DOHH2 (cell line): ENCODE measurements around the gene TCHHL1.

Source experiments
- H3F3A ChIP-seq: fragments of 200-600 bp; sonication (generic), shearing (Covaris generic); 2 replicates; pipeline ENCODE4 v1.6.0; 2016; ENCODE audit warnings: antibody characterized with exemption, mild to moderate bottlenecking; ENCODE audit not compliant: control insufficient read depth, insufficient read depth
- H3K27ac ChIP-seq: fragments of 200-600 bp; sonication (generic); 2 replicates; pipeline ENCODE4 v1.5.1; 2014; ENCODE audit warnings: low read depth, mild to moderate bottlenecking, low read length, moderate library complexity
- H3K27me3 ChIP-seq: fragments of 200-600 bp; sonication (generic); 2 replicates; pipeline ENCODE4 v1.6.1; 2014; ENCODE audit warnings: mild to moderate bottlenecking, low read length, mixed read lengths; ENCODE audit not compliant: control insufficient read depth
- H3K36me3 ChIP-seq: fragments of 200-600 bp; sonication (generic); 2 replicates; pipeline ENCODE4 v1.6.1; 2014; ENCODE audit warnings: mild to moderate bottlenecking, low read length, moderate library complexity, mixed read lengths; ENCODE audit not compliant: control insufficient read depth
- H3K4me1 ChIP-seq: fragments of 200-600 bp; sonication (generic); 2 replicates; pipeline ENCODE4 v1.6.1; 2014; ENCODE audit warnings: mild to moderate bottlenecking, low read length, mixed read lengths; ENCODE audit not compliant: control insufficient read depth
- H3K4me2 ChIP-seq: fragments of 200-600 bp; sonication (generic); 2 replicates; pipeline ENCODE4 v1.6.0; 2014; ENCODE audit warnings: mild to moderate bottlenecking, low read length, moderate library complexity
- H3K4me3 ChIP-seq: fragments of 200-600 bp; sonication (generic); 2 replicates; pipeline ENCODE4 v1.5.1; 2014; ENCODE audit warnings: mild to moderate bottlenecking, low read length, mixed read lengths
- H3K79me2 ChIP-seq: fragments of 200-600 bp; sonication (generic); 2 replicates; pipeline ENCODE4 v1.6.1; 2014; ENCODE audit warnings: mild to moderate bottlenecking, low read length, mixed read lengths; ENCODE audit not compliant: control insufficient read depth
- H3K9me2 ChIP-seq: fragments of 200-600 bp; sonication (generic); replicated peaks from 2 replicates; pipeline ENCODE4 v1.6.1; 2014; ENCODE audit warnings: mild to moderate bottlenecking, low read length, mixed read lengths; ENCODE audit not compliant: control insufficient read depth
- H3K9me3 ChIP-seq: fragments of 200-600 bp; sonication (generic); 2 replicates; pipeline ENCODE4 v1.6.1; 2014; ENCODE audit warnings: antibody characterized with exemption, low read length, mixed read lengths; ENCODE audit not compliant: control insufficient read depth, insufficient read depth
- H4K20me1 ChIP-seq: fragments of 200-600 bp; sonication (generic); 2 replicates; pipeline ENCODE4 v1.6.0; 2014; ENCODE audit warnings: low read depth, mild to moderate bottlenecking, antibody characterized with exemption, low read length, moderate library complexity; ENCODE audit not compliant: control insufficient read depth, insufficient read depth
- CTCF ChIP-seq: fragments of 200-600 bp; sonication (generic); IDR thresholded peaks from one replicate; pipeline ENCODE4 v1.5.1; 2014; ENCODE audit warnings: antibody characterized with exemption, mild to moderate bottlenecking, low read depth, low read length; ENCODE audit not compliant: poor library complexity, severe bottlenecking
- EZH2phosphoT487 ChIP-seq: fragments of 200-600 bp; sonication (generic); IDR thresholded peaks from 2 replicates; pipeline ENCODE4 v1.6.1; 2017; ENCODE audit warnings: borderline replicate concordance, mild to moderate bottlenecking, antibody characterized with exemption, low read length, moderate library complexity, mixed read lengths

Gene TCHHL1

GRCh38 chr1:152107984-152108881 lies 19.4 kb upstream of the TCHHL1 start:
- peaks cover 25% of the 10 kb centered on the region for H3K4me1 ChIP-seq
- peaks cover 7% of the 10 kb centered on the region; the same call in 1 of the 2 replicates for H3F3A ChIP-seq
- no peaks in the 10 kb centered on the region for H3K36me3 ChIP-seq
- H3K27me3 ChIP-seq, result peaks cover 34% of the 10 kb centered on the region
- H3K4me2 ChIP-seq, result no peak overlapping the region
- H3K79me2 ChIP-seq, result no peaks in the 10 kb centered on the region
- no peak overlapping the region for H3K4me3 ChIP-seq
- H4K20me1 ChIP-seq, result no peaks in the 10 kb centered on the region
- H3K27ac ChIP-seq, result no peak overlapping the region
- H3K9me3 ChIP-seq, result peaks cover 14% of the 10 kb centered on the region
- TF ChIP-seq CTCF, result no peak
- TF ChIP-seq EZH2phosphoT487, result no peak
- H3K9me2 ChIP-seq, result no peaks in the 10 kb centered on the region

- Histone ChIP-seq H3K4me3 (no peak overlapping the region), H4K20me1 (no peaks in the 10 kb centered on the region), H3K36me3 (no peaks in the 10 kb centered on the region), H3K27ac (no peak overlapping the region), H3K79me2 (no peaks in the 10 kb centered on the region), H3K4me1 (peaks cover 16% of the 10 kb centered on the region), H3F3A (peaks cover 7% of the 10 kb centered on the region; the same call in 1 of the 2 replicates), H3K27me3 (peaks cover 25% of the 10 kb centered on the region), H3K9me3 (peaks cover 11% of the 10 kb centered on the region), H3K4me2 (no peak overlapping the region), H3K9me2 (no peaks in the 10 kb centered on the region)
- no peak for TF ChIP-seq CTCF
- no peak for TF ChIP-seq EZH2phosphoT487
Observed at GRCh38 chr1:152107031-152107983, 18.4 kb upstream of the TCHHL1 start.

- Histone ChIP-seq H3F3A (peaks cover 5% of the 10 kb centered on the region; the same call in 1 of the 2 replicates), H3K4me3 (no peak overlapping the region), H4K20me1 (no peaks in the 10 kb centered on the region), H3K4me2 (no peak overlapping the region), H3K27me3 (peaks cover 3% of the 10 kb centered on the region; the same call in 1 of the 2 replicates), H3K4me1 (no peaks in the 10 kb centered on the region), H3K36me3 (no peaks in the 10 kb centered on the region), H3K9me2 (no peaks in the 10 kb centered on the region), H3K9me3 (no peaks in the 10 kb centered on the region; the same call in 1 of the 2 replicates), H3K27ac (no peak overlapping the region), H3K79me2 (no peaks in the 10 kb centered on the region)
- TF ChIP-seq EZH2phosphoT487 (no peak), CTCF (no peak)
Observed at GRCh38 chr1:152104854-152105253, 16.0 kb upstream of the TCHHL1 start.
